DMS153 (cell line): Measurements from ENCODE around the gene WFS1.

Experiments
- DNase-seq: peaks from one replicate; lab custom pipeline; 2025; lab: John Stamatoyannopoulos, UW

WFS1 gene

GRCh38 chr4:6338951-6339817, 69.5 kb downstream of the WFS1 start:
- no peak for DNase-seq

GRCh38 chr4:6339818-6340445, 70.3 kb downstream of the WFS1 start:
- DNase-seq, result no peak

DNA sequence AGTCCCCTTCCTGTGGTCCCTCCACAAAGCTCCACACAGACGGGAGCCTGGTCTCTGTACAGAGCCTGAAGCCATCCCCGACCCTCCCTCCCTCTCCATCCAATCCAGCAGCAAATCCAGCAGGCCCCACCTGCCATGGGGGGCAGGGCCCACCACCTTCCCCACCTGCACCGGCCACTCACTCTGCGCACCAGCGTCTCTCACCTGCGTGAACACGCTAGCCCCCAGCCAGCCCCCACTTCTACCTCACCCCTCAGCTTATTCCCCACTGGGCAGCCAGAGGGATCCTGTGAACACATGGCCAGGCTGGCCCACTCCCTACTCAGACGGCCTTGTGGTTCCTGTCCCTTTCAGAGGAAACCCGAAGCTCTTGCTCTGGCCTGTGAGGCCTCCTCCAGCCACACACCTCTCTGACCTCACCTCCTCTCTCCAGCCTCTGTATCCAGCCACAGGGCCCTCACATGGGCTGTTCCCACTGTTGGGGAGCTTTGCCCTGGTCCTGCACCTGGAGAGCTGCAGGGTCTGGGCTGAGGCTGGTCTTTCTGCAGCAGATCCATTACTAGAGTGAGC, 70.9 kb downstream of the WFS1 start:
- DNase-seq, result no peak

GRCh38 chr4:6341696-6342095, 72.0 kb downstream of the WFS1 start:
- no peak for DNase-seq

GRCh38 chr4:6342530-6343293, 73.1 kb downstream of the WFS1 start:
- peak; percentile 27 for DNase-seq

- peak; percentile 9 for DNase-seq
Observed at GRCh38 chr4:6343939-6344408, 74.3 kb downstream of the WFS1 start.

DNA sequence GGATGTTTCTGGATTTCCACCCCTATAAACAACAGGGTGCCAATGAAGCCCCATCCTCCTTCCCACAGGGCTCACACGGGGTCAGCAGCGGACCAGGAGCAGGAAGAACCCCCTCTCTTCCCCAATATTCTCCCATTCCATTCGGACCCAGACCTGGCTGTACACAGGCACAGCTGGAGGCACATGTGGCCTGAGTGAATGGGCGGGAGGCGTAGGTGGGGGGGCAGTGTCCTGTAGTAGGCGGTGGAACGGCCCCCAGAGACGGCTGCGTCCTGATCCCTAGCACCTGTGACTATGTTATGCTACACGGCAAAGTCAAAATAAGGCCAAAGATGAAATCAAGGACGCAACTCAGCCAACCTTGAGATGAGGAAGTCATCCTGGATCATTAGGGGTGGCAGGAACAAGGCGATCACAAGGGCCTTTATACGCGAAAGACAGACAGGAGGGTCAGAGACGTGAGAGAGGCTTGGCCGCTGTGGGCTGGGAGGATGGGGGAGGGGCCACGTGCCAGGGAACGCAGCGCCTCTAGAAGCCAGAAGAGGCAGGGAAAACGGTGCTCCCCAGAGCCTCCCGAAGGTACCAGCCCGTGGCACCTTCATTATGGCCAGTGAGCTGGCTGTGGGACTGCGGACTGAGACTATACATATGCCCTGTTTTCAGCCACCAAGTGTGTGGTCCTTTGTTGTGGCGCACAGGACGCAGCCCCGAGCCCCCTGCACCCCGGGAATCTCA, 75.6 kb downstream of the WFS1 start:
- DNase-seq, result no peak

DNA sequence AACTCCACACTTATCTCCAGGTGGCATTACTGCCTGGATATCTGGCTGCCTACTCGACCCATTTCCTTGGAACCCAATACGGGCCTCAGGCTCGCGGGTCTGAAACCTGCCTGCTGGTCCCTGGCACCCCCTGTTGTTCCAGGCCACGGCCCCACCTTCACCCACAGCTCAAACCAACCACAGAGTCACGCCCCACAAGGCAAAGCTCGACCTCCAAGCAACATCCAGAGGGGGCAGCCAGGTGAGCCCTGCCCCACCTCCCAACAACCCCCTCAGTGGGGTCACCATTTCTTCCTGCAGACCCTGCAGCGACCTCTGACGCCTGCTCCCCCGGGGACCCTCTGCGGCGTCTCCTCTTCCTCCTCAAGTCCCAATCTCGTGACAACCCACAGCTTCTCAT, 76.2 kb downstream of the WFS1 start:
- no peak for DNase-seq

- DNase-seq, result no peak
Observed at GRCh38 chr4:6346373-6347110, 76.9 kb downstream of the WFS1 start.

- DNase-seq, result no peak
Observed at GRCh38 chr4:6347511-6348045, 77.9 kb downstream of the WFS1 start.

DNA sequence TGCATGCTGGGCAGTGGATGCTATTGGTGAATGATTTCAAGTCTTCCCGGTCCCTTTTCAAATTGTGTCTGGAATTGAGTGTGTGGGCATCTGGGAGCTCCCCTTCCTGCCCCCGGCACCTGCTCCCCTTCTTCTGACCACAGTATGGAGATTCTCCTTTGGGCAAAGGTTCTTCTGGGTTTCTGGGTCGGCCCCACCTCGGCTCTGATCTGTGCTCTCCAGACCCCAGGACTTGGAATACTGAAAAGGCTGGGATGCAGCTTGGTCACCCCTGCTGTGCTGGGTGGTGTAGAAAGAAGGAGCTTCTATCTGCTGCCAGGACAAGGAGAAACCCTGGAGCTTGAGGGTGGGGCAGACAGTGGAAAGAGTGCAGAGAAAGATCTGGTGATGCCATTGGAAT, 78.8 kb downstream of the WFS1 start:
- no peak for DNase-seq

- no peak for DNase-seq
Observed at GRCh38 chr4:6349896-6350603, 80.4 kb downstream of the WFS1 start.

GRCh38 chr4:6350646-6351045, 81.0 kb downstream of the WFS1 start:
- DNase-seq, result no peak

GRCh38 chr4:6351246-6352000, 81.8 kb downstream of the WFS1 start:
- DNase-seq, result no peak

DNA sequence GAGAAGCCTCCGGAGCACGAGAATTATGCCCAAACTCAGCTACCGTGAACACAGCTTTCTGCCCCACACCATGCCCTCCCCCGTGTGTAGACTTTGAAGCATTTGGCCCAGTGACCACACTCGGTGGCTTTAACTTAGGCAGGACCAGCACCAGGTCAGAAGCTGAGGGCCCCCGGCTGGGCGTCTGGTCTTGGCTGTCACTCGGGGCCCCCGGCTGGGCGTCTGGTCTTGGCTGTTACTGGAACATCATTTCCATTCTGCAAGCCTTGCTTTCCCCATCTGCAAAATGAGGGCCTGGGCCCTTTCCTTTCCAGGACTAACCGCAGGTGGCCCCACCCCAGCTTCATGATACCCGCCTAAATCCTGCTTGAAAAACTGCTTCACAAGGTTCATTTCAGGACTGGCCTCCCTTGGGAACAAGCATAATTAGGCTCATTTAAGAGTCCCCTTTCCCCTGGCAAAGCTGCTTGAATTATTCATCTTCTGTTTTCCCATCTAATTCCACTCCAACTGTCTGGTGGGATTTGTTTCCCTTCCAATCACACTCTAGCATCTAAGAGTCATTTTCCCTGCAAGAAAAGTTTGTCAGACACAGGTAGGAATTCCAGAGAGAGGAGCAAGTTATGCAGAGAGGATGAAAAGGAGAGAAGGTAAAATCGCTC, 82.5 kb downstream of the WFS1 start:
- no peak for DNase-seq
